Astrocyte of the hippocampus (primary cell): ENCODE measurements around the gene TNNC1.

Experiments used
- DNase-seq: peaks from one replicate; pipeline ENCODE4 v3.0.0; 2011; ENCODE audit warnings: low read depth, low spot score

The TNNC1 gene

GRCh38 chr3:52484680-52485461 is 31.0 kb upstream of the TNNC1 start:
- no peak for DNase-seq

DNA sequence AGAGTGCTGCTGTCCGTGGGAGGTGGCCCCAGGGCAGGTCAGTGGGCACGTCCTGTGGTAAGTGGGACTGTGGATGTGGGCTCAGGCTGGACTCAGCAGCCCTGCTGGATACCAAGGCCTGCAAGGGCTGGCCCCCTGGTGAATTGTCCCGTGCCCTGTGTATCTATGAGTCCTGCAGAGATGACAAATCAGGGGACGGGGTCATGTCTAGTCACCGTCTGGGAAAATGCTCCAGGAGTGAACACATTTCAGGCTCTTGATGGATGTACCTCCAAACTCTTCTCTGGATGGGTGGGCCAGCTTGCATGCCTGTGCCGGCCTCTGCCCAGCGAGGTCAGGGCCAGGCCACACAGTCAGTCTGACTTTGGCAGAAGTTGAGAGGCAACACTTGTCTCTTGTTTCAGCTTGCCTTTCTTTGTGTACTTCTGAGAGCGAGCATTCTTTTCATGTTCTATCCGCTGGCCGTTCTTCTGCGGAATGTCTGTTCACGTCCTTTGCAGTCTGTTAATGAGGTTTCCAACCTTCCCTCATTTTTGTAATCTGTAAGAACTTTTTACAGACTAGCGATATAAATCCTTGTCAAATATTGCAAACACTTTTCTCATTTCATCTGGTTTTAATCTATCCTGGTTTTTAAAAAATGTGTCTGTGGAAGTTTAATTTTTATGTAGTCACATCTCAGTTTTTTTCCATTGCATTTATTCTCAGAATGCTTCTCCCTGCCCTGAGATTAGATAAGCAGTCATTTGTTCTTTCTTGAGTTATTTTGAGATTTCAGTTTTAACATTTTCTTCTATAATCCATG is 29.9 kb upstream of the TNNC1 start:
- peak; percentile 65 for DNase-seq

DNA sequence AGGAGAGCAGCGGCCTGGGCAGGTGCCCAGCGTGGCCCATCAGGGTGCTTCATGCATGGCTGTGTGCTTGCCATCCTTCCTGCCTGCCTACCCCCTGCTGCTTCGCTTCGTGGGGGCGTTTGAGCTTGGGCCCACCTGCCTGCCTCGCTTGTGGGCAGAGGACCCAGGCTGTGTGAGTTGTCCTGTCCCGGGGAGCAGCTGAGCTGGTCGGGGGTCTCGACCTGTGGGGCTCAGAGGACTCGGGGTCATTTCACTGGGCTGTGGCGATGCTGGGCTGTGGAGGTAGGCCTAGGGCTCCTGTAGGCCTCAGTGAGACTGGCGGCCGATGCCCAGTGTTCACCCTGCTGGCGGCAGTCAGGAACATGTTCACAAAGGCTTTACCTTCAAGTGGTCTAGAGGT is 29.2 kb upstream of the TNNC1 start:
- DNase-seq = no peak

DNA sequence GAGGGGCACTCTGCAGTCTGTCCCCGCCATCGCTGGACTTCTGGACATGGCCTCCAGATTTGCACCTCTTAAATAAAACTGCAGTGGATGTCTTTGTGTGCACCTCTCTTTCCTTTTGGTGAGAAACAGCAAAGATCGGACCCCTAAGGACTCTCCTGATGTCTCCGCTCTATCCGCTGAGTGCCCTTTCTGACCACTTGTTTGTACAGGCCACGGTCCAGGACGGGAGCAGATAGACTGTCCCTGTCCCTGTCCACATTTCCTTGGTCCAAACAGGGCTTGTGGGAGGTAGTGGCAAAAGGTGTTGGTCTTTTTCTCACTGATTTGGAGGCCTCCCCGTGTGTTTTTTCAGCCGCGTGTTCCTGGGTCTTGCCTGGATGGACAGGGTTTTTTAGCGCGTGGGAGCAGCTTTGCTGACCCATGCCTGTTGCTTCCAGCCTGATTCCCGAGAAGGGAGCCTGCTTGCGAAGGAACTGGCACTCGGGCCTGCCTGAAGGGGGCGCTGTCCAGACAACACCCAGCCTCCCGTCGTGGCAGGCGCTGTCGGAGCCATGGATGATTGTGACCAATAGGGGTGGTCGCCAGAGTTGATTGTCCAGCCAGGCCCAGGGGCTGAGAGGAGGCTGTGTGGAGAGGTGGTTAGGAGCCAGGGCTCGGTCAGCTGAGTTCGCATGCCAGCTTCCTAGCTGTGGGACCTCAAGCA is 28.1 kb upstream of the TNNC1 start:
- DNase-seq = peak; percentile 32

GRCh38 chr3:52480768-52481715 is 27.2 kb upstream of the TNNC1 start:
- no peak for DNase-seq

DNA sequence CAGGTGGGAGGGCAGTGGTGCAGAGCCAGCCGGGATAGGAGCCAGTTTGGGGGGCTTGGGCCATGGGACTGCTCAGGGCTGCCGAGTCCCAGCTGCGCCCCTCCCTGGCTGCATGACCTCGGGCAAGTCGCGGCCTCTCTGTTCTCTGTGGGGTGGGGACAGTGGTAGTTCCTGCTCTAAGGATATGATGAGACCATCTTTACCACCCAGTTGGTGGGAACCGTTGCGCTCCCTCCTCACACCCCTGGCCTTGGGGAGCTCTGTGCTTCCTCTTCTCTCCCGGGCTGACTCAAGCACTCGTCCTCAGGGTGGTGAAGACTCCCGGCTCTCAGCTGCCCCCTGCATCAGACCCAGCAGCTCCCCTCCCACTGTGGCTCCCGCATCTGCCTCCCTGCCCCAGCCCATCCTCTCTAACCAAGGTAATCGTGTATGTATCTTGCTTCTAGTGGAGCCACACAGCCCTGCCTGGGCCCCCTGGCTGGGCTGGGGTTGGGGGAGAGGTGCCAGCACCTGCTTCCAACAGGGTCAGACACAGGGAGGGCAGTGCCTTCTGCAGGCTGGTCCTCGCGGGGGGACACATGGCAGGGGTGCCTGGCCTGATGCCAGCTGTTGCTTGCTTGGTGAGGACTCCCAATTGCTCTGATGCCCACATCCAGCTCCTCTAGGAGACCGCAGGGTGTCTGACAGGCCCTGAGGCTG is 26.2 kb upstream of the TNNC1 start:
- no peak for DNase-seq

GRCh38 chr3:52479037-52479876 is 25.4 kb upstream of the TNNC1 start:
- DNase-seq = no peak

DNA sequence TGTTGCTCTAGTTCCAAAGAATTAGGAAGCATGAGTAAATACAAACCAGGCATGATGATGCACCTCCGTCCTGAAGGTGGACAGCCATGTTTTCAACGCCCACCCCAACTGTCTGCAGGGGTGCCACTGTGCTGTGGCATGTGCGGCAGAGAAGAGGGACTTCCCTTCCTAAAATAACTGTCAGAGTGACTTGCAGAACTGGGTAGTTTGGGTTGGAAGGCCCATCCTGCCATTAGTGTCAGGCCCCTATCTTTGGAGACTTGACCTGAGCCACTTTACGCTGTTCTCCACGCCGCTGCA is 23.9 kb upstream of the TNNC1 start:
- DNase-seq = no peak

DNA sequence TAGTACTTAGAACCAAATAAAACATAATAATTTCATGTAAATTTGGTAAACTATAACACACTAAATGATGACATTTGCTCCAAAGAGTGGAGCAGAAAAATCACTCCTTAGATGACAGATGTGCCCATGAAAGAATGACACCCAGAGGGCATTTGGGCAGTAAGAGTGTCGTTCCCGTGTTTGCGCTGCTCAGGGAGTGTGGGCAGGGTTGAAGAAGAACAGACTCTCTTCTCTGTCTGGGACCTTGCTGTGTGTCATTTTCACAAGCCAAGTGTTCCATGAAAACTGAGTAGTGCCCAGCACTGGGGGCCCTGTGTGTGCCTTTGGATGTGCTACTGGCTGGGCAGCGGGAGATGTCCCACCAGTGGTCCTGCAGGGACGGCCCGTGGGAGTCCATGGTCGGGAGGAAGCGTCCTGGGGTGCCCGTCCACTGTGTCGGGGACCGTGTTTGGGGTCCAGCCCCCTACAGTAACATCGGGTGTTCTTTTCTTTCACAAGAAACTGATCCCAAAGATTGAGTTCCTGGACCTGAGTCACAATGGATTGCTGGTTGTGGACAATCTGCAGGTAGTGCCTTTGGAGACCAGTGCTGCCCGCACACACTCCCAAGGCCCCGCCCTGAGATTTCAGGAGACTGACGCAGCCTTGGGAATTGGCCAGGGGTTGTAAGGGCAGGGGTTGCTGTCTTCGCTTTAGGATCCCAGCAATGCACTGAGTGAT is 23.4 kb upstream of the TNNC1 start:
- DNase-seq = no peak

DNA sequence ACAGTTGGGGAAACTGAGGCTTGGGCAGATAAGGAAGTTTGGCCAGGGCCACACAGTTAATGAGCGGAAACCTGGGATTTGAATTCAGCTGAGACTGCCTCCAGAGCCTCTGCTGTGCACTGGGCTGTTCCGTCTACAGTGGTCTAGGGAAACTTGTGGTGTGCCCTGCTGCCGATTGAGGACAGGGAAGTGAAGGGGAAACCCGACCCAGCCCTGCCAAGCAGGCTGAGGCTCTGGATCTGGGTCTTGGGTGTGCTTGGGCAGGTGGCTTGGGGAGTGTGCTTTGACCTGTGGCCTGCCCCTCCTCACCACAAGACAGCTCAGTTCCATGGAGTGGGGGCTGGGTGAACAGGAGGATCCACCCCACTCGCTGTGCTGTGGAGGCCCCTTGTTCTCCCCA is 19.2 kb upstream of the TNNC1 start:
- DNase-seq = no peak

GRCh38 chr3:52472239-52473000 is 18.6 kb upstream of the TNNC1 start:
- DNase-seq = no peak

GRCh38 chr3:52471371-52472238 is 17.8 kb upstream of the TNNC1 start:
- DNase-seq = peak; percentile 63

DNA sequence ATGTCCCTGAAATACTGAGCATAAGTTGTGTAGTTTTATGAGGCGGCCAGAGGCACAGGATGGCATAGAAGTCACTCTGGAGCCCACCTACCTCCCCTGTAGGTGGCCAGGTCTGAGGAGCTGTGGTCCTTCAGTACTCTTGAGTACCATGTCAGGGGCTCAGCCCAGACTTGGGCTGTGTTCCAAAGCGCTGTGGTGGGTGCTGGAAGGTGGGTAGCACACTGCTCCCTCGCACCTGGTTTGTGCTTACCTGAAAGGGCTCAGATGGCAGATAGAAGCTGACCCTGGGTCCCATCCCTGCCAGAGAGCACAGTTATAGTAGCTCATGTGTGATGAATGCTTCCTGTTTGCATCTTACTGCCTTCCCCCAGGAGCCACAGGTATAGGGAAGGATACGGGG is 17.1 kb upstream of the TNNC1 start:
- no peak for DNase-seq

DNA sequence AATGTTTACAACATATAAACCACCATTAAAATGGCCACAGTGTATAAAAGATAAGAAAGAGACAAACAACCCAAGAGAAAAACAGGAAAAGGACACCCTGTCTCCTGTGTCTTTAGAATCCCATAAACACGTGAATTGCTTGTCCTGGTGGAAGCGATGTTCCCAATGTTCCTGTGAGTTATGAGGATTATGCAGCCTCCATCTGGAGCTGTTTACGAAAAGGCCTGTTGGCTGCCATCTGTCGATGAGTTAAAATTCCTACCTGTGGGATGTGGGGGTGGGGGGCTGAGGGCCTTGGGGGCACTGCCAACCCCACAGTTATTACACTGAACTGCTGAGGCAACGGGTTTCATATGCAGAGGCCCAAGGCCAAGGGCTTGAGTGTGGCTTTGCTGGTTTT is 15.2 kb upstream of the TNNC1 start:
- DNase-seq = no peak

DNA sequence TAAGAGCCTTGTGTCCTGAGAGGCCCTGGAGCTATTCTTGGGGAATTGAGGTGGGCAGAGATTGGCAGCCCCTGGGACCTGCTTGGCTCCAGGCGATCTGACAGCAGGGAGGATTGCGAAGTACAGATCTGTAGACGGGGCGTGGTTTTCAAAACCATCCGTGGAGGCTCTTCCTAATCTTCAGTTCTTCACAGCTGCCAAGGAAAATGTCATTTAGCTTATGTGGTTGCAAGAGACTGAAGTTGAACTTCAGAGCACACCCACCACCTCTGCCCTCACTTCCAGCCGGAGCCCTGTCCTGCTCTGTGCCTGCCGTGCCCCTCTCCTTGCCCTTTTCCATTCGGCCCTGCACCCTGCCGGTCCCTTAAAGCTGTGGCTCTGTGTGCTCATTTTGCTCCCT is 14.5 kb upstream of the TNNC1 start:
- DNase-seq = no peak

GRCh38 chr3:52463416-52463815 is 9.6 kb upstream of the TNNC1 start:
- DNase-seq = no peak

DNA sequence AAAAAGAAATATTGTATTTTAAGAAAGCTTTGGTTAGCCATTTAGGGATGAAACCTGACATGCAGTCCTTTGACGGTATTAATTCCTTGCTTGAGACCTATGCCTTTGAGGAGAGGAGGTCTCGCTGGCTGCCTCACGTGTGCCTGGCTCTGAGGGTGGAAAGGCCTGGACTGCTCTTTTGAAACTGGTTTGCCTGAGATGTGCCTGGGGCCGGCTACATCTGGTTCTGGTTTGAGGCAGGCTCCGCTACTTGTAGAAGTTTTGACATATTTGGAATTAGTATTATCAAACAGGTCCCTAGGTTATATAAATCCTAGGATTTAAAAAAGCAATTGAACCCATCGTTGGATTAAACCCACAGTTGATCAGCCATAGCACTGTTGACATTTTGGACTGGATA is 8.0 kb upstream of the TNNC1 start:
- no peak for DNase-seq
